GM19395 (cell line): ENCODE data around the gene PRELP.

Source experiments
- ATAC-seq: cut with Tn5 transposase; IDR thresholded peaks from one replicate; pipeline ENCODE4 v1.9.1; 2021; ENCODE audit warnings: mild to moderate bottlenecking, moderate library complexity; ENCODE audit not compliant: unreplicated experiment

The PRELP gene

DNA sequence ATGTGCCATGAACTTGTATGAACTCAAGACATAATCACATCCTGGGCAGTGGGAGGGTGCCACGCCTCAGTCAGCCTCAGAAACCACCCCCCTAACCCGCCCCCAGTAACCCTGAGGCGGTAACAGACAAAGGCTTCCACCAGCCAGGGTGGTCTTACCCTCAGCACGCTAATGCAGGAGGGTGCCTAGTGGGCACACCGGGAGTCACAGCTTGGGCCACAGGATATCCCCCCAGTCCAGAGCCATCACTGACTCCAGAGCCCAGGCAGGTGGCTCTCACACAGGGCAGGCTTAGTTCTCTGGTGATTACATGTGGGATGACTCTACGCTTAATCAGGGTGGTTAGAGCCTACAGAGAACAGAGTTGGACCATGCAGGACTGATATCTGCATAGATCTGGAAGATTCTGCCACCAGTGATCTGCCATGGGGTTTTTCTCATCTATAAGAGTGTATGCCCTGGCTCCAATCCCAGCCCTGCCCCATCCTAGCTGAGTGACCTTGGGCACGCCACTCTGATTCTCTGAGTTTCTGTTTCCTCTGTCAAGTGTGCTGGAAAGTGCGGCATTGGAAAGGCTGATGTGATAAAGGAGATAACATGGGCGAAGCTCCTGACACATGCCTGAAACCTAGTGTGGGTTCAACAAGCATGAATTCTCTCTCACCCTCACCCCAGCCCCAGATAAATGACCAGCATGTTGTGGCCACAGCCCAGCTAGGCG lies 45.6 kb downstream of the PRELP start:
- no peak for ATAC-seq

DNA sequence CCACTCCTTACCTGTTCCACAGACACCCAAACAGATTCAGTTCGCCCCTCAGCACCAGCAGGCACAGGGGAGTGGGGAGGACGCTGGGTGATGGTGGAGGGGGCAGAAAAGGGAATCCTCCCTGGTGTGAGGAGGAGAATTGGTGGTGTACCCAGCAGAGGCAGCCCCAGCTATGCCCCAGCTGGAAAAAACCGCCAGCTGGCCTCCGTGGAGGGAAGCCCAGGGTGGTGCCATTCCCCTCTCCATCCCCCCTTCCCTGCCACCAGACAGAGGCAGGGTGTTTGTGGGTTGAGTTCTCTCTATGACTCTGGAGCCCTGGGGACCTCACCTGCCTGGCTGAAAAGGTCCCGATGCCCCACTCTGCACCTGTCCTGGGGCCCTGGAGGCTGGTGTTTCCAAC lies 46.2 kb downstream of the PRELP start:
- no peak for ATAC-seq

DNA sequence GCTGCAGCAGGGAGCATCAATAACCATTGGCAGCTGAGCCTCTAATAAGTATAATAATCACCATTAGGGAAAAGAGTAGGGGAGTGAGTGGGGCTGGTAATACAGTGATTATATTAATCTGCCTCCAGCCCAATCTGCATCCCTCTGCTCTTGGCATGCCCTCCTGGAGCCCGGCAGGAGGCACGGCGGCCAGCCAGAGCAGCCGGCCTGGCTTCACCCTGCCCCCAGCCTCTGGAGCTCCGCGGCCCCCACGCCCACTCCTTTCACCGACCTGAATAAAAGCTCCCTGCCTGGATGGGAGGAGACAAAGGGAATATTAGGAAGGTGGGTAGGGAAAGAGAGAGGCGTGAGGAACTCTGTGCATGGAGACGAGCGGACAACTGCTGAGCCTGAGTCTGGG lies 46.6 kb downstream of the PRELP start:
- no peak for ATAC-seq

DNA sequence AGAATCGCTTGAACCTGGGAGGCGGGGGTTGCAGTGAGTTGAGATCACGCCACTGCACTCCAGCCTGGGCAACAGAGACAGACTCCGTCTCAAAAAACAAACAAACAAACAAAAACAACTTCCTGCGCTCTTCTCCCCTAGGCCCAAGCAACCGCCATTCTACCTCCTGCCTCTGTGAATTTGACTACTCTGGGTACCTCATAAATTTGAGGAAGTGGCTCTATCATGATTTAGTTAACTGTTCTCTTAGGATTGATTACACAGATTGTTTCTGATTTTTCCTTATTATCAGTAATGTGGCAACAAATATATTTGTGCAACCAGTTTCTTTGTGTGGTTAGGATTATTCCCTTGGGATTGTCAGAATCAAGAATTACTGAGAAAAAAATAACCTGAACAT lies 48.1 kb downstream of the PRELP start:
- no peak for ATAC-seq

DNA sequence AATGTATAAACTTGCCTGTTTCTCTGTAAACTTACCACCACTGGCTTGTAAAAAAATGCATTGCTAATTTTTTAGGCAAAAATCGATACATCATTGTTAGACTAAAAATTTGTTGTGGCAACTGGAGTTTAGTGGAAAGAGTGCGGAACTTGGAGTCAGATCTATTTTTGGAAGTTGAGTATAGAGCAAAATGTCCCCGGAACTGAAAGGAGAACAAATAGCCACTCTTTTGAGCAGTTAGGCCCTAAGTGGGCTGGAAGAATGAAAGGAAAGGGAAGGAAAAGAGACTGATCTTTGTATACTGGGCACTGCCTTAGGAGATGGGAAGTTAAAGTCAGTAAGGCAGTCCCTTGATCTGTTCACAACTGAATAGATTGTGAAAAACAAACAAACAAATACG lies 48.5 kb downstream of the PRELP start:
- no peak for ATAC-seq

DNA sequence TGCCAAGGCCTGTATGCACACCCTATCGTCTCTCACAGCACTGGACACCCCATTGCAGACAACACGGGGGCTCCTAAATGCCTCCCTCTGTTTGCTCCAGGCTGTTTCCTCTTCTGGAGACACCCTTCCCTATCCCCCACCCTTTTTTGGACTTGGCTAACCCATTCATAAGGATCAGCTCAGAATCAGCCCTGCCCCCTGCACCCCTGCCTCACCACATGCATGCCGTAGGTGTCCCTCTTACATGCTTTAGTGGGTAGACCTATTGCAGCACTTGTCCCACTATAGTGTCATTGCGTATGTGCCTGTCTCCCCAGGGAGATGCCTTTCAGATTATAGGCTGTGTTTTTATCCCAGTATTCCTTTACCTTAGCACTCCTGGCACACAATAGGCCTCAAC lies 49.2 kb downstream of the PRELP start:
- no peak for ATAC-seq

- no peak for ATAC-seq
These were observed 50.1 kb downstream of the PRELP start for GRCh38 chr1:203525685-203526084.

DNA sequence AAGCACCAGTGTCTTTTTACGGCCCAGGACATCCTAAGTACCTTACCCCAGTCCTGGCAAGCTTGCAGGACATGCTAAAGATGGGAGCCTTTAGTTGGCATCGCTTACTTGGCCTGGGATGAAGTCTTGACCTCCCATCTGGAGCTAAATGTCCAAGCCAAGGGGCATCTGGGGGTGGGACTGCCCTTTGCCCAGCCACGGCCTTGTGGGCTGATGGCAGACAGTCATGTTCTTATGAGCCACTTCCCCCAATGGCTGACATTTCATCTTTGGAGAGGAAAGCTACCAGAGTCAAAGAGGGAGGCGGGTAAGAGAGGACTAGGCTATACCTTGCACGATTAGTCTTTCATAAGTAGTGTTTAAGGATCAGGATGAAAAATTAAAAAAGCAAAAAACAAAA lies 50.5 kb downstream of the PRELP start:
- no peak for ATAC-seq

- ATAC-seq: no peak
These were observed 51.0 kb downstream of the PRELP start for GRCh38 chr1:203526572-203526971.

GRCh38 chr1:203527013-203527412 lies 51.4 kb downstream of the PRELP start:
- ATAC-seq: no peak

- ATAC-seq: no peak
These were observed 52.5 kb downstream of the PRELP start for GRCh38 chr1:203528063-203528462.

DNA sequence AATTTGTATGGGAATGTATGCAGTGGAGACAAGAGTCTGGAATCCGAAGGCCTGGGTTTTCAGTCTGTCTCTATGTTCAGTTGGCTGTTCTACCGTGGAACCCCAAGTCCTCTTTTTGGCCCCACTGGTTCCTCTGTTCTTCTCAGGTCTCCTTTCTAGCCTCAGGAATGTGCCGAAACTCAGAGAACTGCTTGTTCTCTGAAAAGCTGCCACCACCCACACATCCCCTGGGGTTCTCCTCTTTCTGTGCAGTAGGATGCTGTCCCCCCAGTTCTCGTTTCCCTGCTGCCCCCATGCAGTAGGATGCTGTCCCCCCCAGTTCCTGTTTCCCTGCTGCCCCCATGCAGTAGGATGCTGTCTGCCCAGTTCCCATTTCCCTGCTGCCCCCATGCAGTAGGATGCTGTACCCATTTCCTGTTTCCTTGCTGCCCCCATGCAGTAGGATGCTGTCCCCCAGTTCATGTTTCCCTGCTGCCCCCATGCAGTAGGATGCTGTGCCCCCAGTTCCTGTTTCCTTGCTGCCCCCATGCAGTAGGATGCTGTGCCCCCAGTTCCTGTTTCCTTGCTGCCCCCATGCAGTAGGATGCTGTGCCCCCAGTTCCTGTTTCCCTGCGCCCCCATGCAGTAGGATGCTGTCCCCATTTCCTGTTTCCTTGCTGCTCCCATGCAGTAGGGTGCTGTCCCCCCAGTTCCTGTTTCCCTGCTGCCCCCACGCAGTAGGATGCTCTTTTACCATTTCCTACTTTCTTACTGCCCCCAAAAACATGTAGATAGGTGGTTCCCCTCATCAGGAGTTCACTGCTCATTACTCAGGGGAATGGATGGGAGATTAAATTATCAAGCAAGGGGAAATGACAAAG lies 53.6 kb downstream of the PRELP start:
- no peak for ATAC-seq

GRCh38 chr1:203531063-203531462 lies 55.5 kb downstream of the PRELP start:
- ATAC-seq: no peak

DNA sequence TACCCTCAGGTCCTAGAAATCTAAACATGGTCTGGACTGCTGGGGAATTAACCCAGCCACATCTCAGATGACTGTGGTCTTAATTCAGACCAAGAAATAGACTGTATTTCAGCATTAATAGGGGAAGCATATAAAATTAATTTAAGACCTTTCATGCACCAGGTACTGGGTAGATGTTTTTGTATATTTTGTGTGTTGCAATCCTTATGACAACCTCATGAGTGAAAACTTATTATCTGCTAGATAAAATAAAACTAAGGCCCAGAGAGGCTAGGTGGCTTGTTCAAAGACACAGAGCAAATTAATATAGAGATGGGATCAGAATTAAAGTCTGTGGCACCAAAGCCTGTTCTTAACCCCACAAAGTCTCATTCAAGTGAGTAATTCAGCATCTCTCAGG lies 58.4 kb downstream of the PRELP start:
- no peak for ATAC-seq

DNA sequence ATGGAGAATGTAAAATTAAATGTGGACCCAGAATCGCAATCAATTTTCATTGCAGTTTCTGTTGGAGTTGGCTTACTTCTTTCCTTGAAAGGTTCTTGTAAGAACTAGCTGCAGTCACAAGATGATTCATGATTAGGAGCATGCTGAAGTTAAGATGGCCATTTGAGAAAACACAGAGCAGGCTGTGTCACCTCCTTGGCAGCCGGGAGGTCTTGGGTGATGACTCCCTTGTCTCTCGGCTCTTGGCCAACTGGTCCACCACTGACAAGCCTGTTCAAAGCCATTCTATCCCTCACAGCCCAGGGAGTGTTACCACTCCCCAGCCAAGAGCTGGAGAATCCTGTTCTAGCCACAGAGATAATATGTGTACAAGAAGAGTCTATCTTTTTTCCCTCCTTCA lies 58.9 kb downstream of the PRELP start:
- ATAC-seq: no peak

DNA sequence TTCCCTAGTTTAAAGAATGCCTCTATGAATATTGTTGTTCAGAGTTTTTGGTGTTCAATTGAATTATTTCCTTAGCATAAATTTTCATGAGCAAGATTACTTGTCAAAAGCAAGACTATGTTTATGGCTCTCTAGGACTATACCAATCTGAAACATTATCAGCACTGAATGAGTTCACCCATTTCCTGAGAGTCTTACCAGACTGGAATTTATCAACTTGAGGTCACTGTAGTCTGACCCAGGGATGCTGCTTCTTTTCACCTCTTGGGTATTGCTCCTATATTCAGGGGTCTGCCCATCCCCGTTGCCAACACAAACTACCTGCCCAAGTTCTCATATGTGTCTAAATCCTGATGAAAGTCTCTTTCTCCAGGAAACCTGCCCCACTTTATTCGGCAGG lies 61.0 kb downstream of the PRELP start:
- ATAC-seq: no peak

- no peak for ATAC-seq
These were observed 61.4 kb downstream of the PRELP start for GRCh38 chr1:203536980-203537455.

DNA sequence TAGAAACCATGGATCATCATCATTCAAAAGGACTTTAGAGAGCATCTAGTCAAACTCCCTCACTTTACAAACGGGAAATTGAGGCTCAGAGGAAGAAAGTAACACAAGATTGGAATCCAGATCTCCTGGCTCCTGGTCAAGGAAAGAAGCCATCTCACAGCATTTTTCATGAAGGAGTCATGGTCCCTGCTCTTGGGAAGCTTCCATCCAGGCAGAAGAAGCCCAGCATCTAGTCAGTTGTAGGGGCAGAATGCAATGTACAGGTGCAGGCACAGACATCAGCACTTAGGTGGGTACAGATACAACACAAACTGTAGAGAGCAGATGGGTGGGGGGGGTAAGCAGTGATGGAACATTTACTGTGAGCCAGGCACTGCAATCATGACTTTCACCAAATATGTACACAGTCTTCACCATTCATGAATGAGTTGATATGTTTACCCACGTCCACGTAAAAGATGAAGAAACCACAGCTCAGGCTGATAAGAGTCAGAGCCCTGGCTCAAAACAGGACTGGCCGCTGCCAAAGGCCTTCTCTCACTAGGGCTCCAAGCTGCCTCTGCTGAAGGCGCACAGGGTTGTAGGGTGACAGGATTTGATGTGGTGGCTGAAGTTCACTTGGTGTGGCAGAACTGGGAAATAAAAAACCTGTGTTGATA lies 62.3 kb downstream of the PRELP start:
- no peak for ATAC-seq

GRCh38 chr1:203538726-203539125 lies 63.1 kb downstream of the PRELP start:
- no peak for ATAC-seq

GRCh38 chr1:203539831-203540546 lies 64.4 kb downstream of the PRELP start:
- ATAC-seq: no peak
